Stimulated activated CD4-positive, alpha-beta T cell treated with anti-CD3 and anti-CD28 coated beads, Interleukin-12 subunit alpha, Interleukin-12 subunit beta, amount 100 ng/mL, for 24 hours (primary cell): Measurements from ENCODE around the gene CTNND2.
A peak's percentile ranks its signal among the peaks of the same experiment; 100 is the strongest.

ENCODE experiments used
- DNase-seq, 2 experiments: peaks; one replicate each; pipeline ENCODE4 v3.0.0-alpha.2; 2020; ENCODE audit warnings: low read depth in 2 of 2

The CTNND2 gene

DNA sequence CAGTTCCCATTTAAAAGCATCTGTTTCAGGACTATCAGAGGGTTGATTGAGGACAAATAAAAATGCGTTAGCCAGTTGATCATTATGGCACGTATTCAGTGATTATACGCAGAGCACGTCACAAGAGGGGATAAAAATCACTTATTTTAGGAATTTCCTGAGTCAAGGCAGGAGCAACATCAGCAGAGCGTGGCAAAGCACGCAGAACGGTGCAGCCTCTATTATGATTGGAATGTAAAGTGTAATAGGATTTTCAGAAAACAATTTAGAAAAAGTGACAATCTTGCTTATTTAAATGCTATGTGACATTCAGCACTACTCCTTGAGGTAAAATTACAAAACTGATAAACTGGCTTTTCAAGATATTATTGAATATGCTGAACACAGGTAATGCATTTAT, 729.7 kb downstream of the CTNND2 start:
- no peak for DNase-seq

DNA sequence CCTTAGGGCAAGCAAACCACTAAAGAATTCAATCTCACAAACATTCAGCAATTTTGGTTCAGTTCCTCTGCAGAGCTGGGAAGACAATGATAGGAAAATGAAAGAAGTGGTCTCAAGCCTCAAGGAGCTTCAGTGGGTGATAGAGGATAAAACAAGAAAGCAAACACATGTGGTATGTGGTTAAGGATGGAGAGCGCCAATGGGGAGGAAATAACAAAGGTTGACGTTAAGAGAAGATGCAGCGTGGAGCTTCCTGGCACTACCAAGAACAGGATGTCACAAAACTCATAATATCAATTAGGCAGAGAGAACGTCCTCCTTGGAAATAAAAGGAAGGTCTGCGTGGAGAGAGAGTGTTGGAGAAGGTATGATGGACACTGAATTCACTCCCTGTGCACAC, 731.8 kb downstream of the CTNND2 start:
- DNase-seq = no peak

DNA sequence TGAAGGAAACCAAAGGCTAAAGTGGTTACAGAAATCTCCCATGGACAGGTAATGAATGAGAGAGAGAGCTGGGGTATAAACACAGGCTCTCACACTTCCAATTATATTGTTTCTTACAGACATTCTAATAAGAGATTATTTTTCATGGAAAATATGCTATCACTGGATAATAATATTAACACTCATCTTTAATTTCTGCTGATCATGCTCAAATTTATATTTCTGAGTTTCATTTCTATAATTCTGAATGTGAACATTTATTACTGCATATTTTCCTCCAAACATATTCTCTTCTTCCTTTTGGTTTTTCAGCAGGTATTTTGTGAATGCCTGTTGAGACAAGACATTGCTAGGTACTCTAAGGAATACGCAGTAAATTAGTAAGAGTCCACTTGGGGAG, 733.0 kb downstream of the CTNND2 start:
- DNase-seq = no peak

DNA sequence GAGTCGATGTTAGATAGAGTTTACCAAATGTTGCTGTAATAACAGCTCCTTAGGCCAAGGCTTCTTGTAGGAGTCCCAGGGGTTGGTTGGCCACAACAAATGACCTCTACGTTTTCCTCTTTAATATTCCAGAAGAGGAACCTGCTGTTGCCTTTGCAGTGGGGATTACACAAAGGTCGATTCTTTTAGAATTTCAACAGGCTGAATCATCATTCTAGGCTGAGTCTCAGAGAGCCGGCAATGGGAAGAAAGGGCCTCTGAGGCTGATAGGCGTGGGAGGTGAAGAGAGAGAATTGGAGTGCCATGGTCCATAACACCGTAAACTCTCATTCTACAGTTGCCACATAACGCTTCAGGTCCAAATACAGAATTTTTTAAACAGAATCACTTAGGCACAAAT, 737.3 kb downstream of the CTNND2 start:
- DNase-seq = no peak

DNA sequence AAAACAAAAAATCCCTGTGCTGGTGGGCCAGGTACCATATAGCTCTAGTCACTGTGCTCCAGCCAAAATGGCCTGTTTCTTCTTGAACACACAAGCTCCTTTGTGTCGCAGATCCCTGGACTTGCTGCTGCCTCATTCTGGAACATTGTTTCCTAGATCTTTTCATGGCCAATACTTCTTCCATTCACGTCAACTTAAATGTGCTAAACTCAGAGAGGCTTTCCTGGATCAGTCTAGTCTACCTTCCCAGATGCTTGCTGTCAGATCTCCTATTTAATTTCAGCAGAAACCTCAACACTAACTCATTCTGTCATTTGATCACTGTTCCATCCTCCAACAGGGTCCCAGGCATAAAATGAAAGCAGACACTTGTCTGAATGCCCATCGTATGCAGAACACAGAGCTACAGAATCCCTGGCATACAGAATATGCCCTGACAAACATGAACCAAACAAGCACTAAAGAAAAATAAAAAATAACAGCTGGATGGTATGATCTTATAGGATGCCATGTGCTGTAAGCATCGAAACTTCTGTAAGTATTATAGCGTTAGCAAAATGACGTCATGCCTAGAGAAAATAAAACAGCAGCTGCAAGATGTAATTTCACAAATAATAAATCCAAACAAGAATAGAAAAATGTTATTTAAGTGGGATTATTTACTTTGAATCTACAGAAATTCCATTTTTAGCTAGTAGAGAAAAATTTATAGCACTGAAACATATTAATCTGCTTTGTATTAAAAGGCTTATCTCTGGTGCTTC, 739.5 kb downstream of the CTNND2 start:
- DNase-seq = no peak

DNA sequence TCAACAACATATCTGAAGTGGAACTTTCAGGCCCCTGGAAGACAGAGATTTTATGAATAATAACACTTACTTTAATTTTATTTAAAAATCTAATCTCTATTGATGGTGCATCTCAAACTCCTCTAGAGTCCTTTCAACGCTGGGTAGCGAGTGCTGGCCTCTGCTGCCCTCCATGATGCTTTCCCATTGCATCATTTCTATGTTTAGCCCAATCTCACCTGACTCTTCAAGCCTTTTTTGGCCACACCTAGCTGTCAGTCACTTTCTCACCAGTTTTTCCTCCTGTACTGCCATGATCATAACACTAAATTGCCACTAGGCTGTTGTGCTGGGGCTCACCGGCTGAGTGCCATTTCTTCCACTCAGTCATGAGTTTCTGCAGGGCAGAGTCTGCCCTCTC, 747.1 kb downstream of the CTNND2 start:
- no peak for DNase-seq

DNA sequence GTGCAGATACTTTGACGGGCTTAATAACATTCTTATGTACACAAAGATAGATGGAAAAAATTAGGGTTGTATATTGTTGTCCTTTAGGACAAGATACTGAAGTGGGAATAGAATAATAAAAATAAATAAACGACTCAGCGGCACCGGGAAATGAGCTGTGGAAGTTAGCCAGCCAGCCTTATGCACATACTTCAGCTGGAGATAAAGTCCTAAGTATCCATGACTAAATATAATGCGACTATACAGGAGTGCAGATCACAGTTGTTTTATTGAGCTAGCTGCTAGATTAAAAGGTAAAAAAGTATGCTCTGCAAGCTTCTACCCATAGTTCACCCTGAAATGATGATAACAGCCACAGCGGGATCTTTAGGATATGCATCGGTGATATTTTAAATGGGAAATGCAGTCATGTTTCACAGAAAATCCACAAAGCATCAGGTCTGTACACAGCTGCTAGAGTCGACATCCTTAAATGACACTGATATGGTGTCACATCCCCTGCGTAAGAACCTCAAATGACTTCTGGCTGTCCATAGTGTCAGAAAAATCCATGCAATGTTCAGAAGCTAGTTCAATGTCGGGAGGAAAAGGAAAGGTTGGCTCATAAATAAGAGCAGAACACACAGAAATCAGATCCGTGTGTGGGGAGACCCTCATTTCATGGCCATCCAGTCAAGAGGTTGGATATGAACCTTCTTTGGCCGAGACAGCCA, 750.4 kb downstream of the CTNND2 start:
- no peak for DNase-seq

DNA sequence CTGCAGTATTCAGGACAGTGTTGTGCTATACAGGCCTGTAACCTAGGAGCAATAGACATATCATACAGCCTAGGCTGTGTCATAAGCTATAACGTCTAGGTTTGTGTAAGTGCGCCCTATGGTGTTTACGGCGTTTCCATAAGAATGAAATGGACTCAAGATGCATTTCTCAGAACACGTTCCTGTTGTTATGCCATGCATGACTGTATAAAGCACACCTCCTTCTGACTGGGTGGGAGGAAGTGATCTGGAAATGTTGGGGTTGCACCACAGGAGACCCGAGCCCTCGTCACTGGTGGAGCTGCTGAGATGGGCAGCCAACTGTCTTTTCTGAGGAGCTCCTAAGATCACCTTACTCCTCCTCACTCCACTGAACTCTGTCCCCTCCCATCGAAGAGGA, 751.9 kb downstream of the CTNND2 start:
- DNase-seq = no peak

DNA sequence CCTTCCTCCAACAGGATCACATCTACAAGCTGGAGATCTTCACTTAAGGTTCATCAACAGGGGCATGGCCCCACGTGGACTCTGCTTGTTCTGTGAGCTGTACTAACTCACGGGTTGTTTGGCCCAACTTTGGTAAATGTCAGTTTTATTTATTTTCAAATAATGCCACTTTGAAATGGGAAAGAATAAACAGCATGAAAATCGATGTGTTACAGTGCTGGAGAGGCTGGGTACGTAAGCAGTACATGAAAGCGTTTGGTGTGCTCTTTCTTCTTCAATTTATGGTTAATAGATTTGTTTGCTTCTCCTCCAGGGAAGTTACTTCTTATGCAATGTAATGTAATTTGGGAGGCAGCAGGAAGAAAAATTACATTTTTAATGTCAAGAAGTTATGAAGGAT, 753.3 kb downstream of the CTNND2 start:
- no peak for DNase-seq

DNA sequence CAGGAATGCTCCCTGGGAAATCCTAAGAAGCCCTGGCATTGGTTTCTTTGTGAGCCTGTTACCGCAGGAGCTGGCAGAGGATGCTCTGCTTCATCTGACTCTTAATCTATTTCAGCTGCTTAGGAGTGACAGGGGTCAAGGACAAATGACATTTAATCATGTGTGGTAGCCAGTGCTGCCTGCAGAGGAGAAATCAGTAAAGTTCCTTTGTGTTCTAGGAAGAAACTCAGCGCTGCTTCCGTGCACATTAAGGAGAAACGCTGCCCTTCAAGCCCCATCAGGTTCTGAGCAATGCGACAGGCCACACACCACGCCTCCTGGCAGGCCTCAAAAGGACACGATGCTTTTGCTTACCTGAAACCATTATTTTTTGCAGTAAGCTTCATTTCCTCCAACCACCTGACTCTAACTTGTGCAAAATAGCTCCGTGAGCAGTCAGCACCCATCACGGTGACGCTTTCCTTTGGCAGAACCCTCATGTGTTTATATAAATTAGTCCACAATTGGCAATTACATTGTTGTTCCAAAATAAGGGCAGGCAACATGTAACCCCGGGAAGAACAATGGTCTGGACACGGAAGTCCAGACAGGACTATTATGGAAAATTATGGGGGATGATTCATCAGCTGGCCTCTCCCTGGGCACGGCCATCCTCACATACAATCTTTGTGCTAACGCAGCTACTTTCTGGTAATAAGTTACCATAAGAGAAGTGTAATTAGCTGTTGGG, 755.3 kb downstream of the CTNND2 start:
- DNase-seq = no peak

DNA sequence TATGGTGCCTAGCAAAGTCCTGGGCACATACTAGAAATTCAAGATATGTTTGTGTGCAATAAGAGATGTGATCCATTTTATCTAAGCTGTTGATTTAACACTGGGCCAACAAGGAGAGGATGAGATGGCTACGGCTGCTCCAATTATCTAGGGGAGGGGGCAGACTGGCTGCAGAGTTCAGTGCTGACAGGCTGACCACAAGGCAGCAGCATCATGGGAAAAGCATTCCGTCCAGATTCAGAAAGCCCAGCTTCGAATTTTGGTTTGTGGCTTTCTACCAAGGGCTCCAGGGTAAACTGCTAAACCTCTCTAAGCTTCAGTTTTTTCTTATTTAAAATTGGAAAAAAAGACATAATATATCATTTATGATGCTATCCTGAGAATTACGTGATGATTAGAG, 758.1 kb downstream of the CTNND2 start:
- DNase-seq = no peak

DNA sequence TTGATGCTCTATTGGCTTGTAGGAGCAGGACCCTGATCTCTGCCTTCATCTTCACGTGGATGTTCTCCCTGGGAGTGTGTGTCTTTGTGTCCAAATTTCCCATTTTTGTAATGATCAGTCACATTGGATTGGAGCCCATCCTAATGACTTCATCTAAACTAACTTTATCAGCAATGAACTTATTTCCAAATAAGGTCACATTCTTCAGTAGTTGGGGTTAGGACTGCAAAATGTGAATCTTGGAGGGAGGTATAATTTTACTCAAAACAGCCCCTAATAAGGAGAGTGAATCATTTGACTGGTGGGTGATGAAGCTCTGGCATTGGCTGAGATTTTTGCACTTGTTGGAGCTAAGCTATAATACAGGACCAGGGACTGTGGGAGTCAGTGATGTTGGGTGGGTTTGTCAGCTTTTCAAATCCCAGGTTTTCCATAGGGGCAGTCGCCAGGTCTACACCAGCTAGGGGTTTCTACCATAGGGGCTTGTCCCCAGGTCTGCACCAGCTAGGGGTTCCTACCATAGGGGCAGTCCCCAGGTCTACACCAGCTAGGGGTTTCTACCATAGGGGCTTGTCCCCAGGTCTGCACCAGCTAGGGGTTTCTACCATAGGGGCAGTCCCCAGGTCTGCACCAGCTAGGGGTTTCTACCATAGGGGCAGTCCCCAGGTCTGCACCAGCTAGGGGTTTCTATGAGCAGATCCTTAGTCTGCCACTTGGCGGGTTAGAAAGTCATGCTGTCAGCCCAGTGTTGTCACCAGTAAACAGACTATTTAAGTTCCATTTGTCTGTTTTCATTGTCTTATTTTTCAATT, 760.6 kb downstream of the CTNND2 start:
- DNase-seq = peak; percentile 35 to 54

DNA sequence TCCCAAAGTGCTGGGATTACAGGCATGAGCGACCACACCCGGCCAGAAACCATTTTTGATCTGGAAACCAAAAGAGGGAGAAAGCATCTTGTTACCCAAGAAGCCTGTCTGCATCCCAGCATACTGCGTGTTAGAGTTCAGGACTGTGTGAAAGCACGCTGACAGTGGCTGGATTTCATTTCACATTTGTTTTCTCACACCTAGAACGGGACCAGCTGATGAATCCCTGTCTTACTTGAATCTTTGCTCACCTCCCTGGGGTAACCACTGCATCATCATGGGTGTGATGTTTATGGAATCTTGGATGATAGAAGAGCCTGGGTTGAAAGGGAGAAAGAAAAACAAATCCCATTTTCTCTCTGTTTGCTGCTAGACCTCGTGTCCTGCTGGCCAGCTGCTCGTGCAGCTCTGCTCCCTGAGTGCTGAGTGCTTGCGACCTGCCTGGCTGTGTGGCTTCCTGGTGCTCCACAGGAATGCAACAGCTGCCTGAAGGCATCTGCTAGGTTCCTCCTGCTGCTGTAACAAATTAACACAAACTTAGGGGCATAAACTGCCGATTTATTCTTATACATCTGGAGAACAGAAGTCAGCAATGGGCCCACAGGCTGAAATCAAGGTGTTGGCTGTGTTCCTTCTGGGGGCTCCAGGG, 764.9 kb downstream of the CTNND2 start:
- no peak for DNase-seq

DNA sequence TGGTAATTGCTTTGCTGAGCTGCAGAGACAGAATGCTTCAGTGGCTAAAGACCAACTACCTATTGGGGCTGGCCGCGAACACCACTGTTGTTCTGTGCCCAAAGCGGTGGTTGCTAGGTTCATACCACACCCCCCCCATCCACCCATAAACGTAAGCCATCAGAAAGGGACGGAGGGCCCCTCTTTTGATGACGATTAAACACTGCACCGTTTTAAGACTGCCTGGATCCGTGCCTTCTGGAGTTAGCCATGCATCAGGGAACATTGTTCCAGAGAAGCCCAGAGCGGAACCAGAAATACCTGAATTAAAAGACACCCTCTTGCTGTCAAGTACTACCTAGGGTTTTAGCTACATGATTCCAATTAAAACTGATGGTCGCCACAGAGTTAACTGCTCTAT, 774.1 kb downstream of the CTNND2 start:
- DNase-seq = no peak

DNA sequence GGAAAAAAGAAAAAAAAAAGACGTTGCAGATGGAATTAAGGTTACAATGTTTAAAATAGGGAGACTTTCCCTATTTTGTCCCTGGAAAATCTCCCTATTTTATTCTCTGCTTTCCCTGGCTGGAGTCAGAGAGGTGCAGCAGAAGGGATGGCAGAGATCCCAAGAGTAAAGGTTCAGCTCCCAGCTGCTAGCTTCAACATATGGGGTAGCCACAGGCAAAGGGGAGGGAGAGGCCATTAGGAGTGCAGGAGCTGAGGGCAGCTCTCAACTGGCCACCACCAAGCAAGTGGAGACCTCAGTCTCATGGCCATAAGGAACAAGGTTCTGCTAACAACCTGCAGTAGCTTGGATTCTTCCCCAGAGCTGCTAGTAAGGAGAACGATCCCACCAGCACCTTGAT, 776.2 kb downstream of the CTNND2 start:
- no peak for DNase-seq

DNA sequence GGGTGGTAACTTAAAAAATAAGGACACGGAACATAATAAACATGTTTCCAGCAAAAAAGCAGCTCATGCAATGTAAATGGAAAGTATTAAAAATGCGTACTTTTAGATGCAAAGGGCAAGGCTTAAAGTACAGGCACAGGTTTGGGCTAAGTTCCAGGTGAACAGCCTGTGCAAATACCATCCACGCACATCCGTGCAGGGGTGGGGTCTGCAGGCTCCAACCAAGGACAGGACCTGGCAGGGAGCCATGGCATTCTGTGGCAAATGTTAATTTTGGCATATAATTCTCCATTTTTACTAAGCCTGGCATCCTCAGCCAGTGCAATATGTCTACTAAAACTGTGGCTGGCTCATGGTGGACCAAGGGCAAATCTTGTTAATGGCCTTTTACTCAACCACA, 777.4 kb downstream of the CTNND2 start:
- DNase-seq = no peak

DNA sequence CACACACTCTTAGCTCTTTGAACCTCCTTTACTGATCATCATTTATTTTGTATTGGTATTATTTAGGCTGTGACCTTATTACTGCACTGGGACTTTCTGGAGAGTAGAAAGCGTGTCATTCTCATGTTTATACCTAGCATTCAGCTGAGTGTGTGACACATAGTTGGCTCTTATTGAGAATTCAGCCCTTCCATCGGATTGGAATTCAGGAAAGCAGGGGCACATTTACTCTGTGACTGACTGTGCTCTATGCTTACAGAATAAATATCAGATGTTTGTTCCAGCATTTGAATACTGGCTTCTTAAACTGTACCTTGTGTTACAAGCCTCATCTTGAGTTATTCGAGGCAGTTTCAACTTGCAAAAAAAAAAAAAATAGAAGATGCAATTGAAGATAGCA, 782.4 kb downstream of the CTNND2 start:
- no peak for DNase-seq

DNA sequence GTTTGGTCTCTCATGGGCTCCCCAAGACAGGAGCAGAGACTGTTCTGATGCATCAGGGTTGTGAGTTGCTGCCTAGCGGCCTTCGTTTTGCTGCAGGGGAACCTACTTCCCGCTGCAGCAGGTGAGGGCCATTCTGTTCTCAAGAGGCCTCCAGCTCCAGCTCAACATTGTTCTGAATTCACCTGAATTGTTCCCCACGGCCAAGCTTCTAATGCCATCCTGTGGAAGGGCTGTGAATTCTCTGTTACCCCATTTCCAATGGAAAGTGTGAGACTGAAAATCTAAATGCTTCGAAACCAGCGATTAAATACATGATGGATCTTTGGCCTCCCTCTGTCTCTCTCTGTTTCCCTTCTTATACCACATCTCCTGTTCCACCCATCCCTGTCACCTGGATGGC, 794.1 kb downstream of the CTNND2 start:
- no peak for DNase-seq

DNA sequence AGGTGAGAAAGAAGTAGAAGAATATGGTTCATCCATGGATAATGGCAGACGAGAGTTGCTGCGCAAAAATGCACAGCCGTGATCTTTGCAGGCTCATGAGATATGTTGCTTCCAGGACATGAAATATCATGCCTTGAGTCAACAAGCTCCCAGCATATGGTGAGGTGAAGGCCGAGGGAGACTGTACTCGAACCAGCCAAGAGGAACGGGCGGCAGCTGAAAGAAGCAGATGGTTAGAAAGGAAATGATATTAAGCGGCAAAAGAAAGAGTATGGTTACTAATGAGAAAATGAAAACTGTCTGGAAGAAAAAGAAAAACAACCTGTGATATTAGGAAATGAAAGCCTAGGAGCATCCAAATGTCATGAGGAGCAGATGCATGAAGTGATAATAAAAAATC, 798.5 kb downstream of the CTNND2 start:
- DNase-seq = no peak

DNA sequence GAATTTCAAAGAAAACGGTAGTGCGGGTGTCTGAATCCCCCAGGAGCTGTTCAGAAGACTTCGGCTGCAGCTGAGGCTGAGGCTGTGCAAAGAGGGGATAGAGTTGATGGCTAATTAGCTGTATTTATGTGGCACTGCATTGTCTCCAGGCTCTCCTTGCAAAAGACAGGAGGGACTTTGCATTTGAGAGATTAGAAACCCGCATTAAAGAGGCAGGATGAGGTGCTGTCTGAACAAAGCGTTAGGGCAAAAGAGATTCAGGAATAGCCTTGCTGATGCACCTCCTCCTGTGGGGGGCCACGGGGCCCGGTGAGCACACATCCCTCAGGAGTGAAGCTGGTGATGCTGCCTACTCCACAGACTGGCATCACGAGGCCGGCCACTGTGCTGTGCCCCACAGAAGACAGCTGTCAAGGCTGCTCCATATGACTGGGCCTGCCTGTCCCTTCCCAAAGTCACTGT, 799.6 kb downstream of the CTNND2 start:
- no peak for DNase-seq

DNA sequence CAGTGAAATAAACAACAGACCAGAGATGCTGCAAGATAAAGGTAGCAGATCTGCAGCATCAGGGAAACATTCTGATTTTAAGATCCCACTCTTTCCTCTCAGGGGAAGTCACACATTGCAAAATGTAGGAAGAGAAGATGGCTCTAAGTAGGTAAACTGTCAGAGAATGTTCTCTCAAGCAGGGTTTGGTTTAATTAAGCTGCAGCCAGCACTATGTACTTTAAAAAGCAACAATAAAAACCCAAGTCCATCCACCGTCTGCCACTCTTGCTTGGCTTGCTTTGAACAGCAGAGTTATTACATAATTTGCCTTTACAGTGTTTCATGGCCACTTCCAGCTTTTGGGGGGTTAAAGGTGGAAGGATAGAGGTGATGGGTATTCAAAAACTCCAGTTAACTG, 800.0 kb downstream of the CTNND2 start:
- DNase-seq = no peak
